Effector memory CD4-positive, alpha-beta T cell (primary cell): ENCODE results near the gene TIMM10B.
A peak's percentile ranks its signal among the peaks of the same experiment; 100 is the strongest.

Experiments used
- DNase-seq, 3 donors: peaks; one replicate each; pipeline ENCODE4 v3.0.0-alpha.2; 2020
- H3K27ac ChIP-seq: 2 replicates; pipeline ENCODE4 v1.7.0; 2013; ENCODE audit warnings: mild to moderate bottlenecking, low read length, moderate library complexity; ENCODE audit not compliant: insufficient read depth, poor library complexity, severe bottlenecking
- H3K27me3 ChIP-seq: replicated peaks from 2 replicates; pipeline ENCODE4 v1.7.0; 2013; ENCODE audit warnings: mild to moderate bottlenecking, low read length; ENCODE audit not compliant: insufficient read depth, control insufficient read depth, poor library complexity, severe bottlenecking
- H3K36me3 ChIP-seq: 2 replicates; pipeline ENCODE4 v1.7.0; 2013; ENCODE audit warnings: mild to moderate bottlenecking, low read length, moderate library complexity; ENCODE audit not compliant: control insufficient read depth, insufficient read depth
- H3K4me1 ChIP-seq: 2 replicates; pipeline ENCODE4 v1.7.0; 2013; ENCODE audit warnings: low read length, mild to moderate bottlenecking; ENCODE audit not compliant: control insufficient read depth, insufficient read depth, poor library complexity, severe bottlenecking
- H3K4me3 ChIP-seq: 2 replicates; pipeline ENCODE4 v1.7.0; 2013; ENCODE audit warnings: low read length, low read depth, mild to moderate bottlenecking; ENCODE audit not compliant: insufficient read depth, poor library complexity, severe bottlenecking
- H3K9me3 ChIP-seq: 2 replicates; pipeline ENCODE4 v1.7.0; 2013; ENCODE audit warnings: mild to moderate bottlenecking, low read length, moderate library complexity; ENCODE audit not compliant: control insufficient read depth

TIMM10B gene

GRCh38 chr11:6469599-6469998, 11.7 kb upstream of the TIMM10B start:
- H3K4me3 ChIP-seq, result no peak overlapping the region
- DNase-seq, result no peak
- no peaks in the 10 kb centered on the region for H3K27me3 ChIP-seq
- H3K4me1 ChIP-seq, result peaks cover 10% of the 10 kb centered on the region
- no peaks in the 10 kb centered on the region for H3K36me3 ChIP-seq
- H3K9me3 ChIP-seq, result no peaks in the 10 kb centered on the region
- no peak overlapping the region for H3K27ac ChIP-seq

- no peak overlapping the region for H3K27ac ChIP-seq
- H3K9me3 ChIP-seq, result no peaks in the 10 kb centered on the region
- H3K36me3 ChIP-seq, result peaks cover 11% of the 10 kb centered on the region
- H3K4me3 ChIP-seq, result peak overlapping the region; percentile 4
- H3K27me3 ChIP-seq, result no peaks in the 10 kb centered on the region
- H3K4me1 ChIP-seq, result peaks cover 10% of the 10 kb centered on the region
- no peak for DNase-seq
Measured at GRCh38 chr11:6472934-6473333, 8.4 kb upstream of the TIMM10B start.

- peak; percentile 74 to 78 (median 77) for DNase-seq
- Histone ChIP-seq H3K9me3 (no peaks in the 10 kb centered on the region), H3K4me1 (peaks cover 10% of the 10 kb centered on the region), H3K4me3 (peak within 1 kb of the TSS; percentile 58), H3K27me3 (no peaks in the 10 kb centered on the region), H3K36me3 (peaks cover 13% of the 10 kb centered on the region), H3K27ac (peak within 1 kb of the TSS; percentile 65)
Measured at GRCh38 chr11:6473451-6474412, 7.6 kb upstream of the TIMM10B start, which contains the start of gene TRIM3. Gene TRIM3, minus strand, starts transcription at chr11:6473941. Its CDS starts 8,246 bp downstream, at chr11:6465695.

GRCh38 chr11:6474413-6474792, 6.9 kb upstream of the TIMM10B start:
- Histone ChIP-seq H3K36me3 (peaks cover 13% of the 10 kb centered on the region), H3K4me3 (peak overlapping the region; percentile 49), H3K27ac (peak overlapping the region; percentile 65), H3K27me3 (no peaks in the 10 kb centered on the region), H3K4me1 (peaks cover 10% of the 10 kb centered on the region), H3K9me3 (no peaks in the 10 kb centered on the region)
- DNase-seq, result no peak

GRCh38 chr11:6474806-6475500, 6.3 kb upstream of the TIMM10B start:
- Histone ChIP-seq H3K4me3 (no peak overlapping the region), H3K27ac (peak overlapping the region; percentile 65), H3K9me3 (no peaks in the 10 kb centered on the region), H3K4me1 (peaks cover 10% of the 10 kb centered on the region), H3K36me3 (peaks cover 13% of the 10 kb centered on the region), H3K27me3 (no peaks in the 10 kb centered on the region)
- no peak for DNase-seq

- Histone ChIP-seq H3K27ac (no peak overlapping the region), H3K4me1 (peaks cover 18% of the 10 kb centered on the region)
Measured at GRCh38 chr11:6475936-6476335, 5.4 kb upstream of the TIMM10B start.

GRCh38 chr11:6476571-6476970, 4.7 kb upstream of the TIMM10B start:
- Histone ChIP-seq H3K27ac (no peak overlapping the region), H3K27me3 (no peaks in the 10 kb centered on the region), H3K9me3 (no peaks in the 10 kb centered on the region), H3K36me3 (peaks cover 13% of the 10 kb centered on the region), H3K4me3 (no peak overlapping the region), H3K4me1 (peaks cover 18% of the 10 kb centered on the region)
- no peak for DNase-seq

More at GRCh38 chr11:6475936-6476335, 5.4 kb upstream of the TIMM10B start:
- Histone ChIP-seq H3K4me3 (no peak overlapping the region), H3K27me3 (no peaks in the 10 kb centered on the region), H3K9me3 (no peaks in the 10 kb centered on the region), H3K36me3 (peaks cover 13% of the 10 kb centered on the region)
- no peak for DNase-seq

GRCh38 chr11:6480299-6480914, 894 bp upstream of the TIMM10B start:
- peaks cover 35% of the 10 kb centered on the region for H3K36me3 ChIP-seq

GRCh38 chr11:6481924-6482275, 599 bp downstream of the TIMM10B start:
- peak overlapping the region; percentile 74 for H3K4me3 ChIP-seq
- no peaks in the 10 kb centered on the region for H3K9me3 ChIP-seq
- no peak for DNase-seq
- no peaks in the 10 kb centered on the region for H3K27me3 ChIP-seq
- H3K36me3 ChIP-seq, result peaks cover 40% of the 10 kb centered on the region
- peaks cover 21% of the 10 kb centered on the region for H3K4me1 ChIP-seq
- H3K27ac ChIP-seq, result peak overlapping the region; percentile 88

More at GRCh38 chr11:6480299-6480914, 894 bp upstream of the TIMM10B start:
- peak overlapping the region; percentile 88 for H3K27ac ChIP-seq
- H3K27me3 ChIP-seq, result no peaks in the 10 kb centered on the region
- DNase-seq, result no peak
- peak overlapping the region; percentile 74 for H3K4me3 ChIP-seq
- no peaks in the 10 kb centered on the region for H3K9me3 ChIP-seq
- peaks cover 21% of the 10 kb centered on the region for H3K4me1 ChIP-seq
